ENCODE data around the gene DPY19L1. TPM values are rescaled to one million over a fixed set of nuclear protein-coding genes. Genes with fewer than 3 reads are reported as not detected.

The DPY19L1 gene
- total RNA-seq, 1 experiment from 2014 or later: 14.3 TPM

GRCh38 chr7:35007768-35008167 is 29.5 kb downstream of the DPY19L1 start:
- H2BK120ac ChIP-seq (ENCODE audit: low read depth, low read length, poor library complexity, severe bottlenecking): no peak overlapping the region
- no peak overlapping the region for H2BK15ac ChIP-seq (ENCODE audit: low read depth, low read length)
- no peak for DNase-seq
- no peak overlapping the region for H2BK20ac ChIP-seq (ENCODE audit: low read depth, low read length, poor library complexity, severe bottlenecking)
- H3K14ac ChIP-seq (ENCODE audit: insufficient read depth, low read length): no peak overlapping the region
- H3K9ac ChIP-seq (ENCODE audit: extremely low read depth, insufficient read length, low read length): no peak overlapping the region
- no peak overlapping the region for H4K5ac ChIP-seq (ENCODE audit: insufficient read length, low read depth, low read length)
- no peaks in the 10 kb centered on the region for H3K23me2 ChIP-seq (ENCODE audit: insufficient read length, low read depth, low read length, poor library complexity, severe bottlenecking)
- no peaks in the 10 kb centered on the region for H3K9me3 ChIP-seq (ENCODE audit: control insufficient read depth, low read depth, low read length)
- no peaks in the 10 kb centered on the region for H3K27me3 ChIP-seq (ENCODE audit: insufficient read depth, low read length)
- no peak overlapping the region for H3K18ac ChIP-seq (ENCODE audit: insufficient read length, low read depth, low read length)
- Mint-ChIP-seq H3K27ac (no peak overlapping the region; a peak in 1 of 7 replicates), H3K27me3 (ENCODE audit: low read depth) (no peaks in the 10 kb centered on the region), H3K9me3 (no peaks in the 10 kb centered on the region), H3K36me3 (ENCODE audit: insufficient read depth in 1 of 3, low read depth in 3 of 3) (peaks cover 3 to 15% (median 10%) of the 10 kb centered on the region in 3 experiments; a peak in 5 of 7 replicates), H3K4me1 (peaks cover 14 to 17% of the 10 kb centered on the region in 2 experiments), H3K4me3 (no peak overlapping the region)
- H3K27ac ChIP-seq (ENCODE audit: insufficient read length, low read depth, low read length): no peak overlapping the region
- no peak overlapping the region for H3K4ac ChIP-seq (ENCODE audit: low read depth, low read length)
- H4K8ac ChIP-seq (replicated peaks; ENCODE audit: insufficient read length, low read depth, low read length): no peak overlapping the region
- H4K20me1 ChIP-seq (ENCODE audit: control insufficient read depth, insufficient read depth, insufficient read length): no peaks in the 10 kb centered on the region
- TF ChIP-seq CTCF (conservative IDR thresholded peaks at IDR 0.05): no peak
- no peak overlapping the region for H2AFZ ChIP-seq (ENCODE audit: low read length)
- H3K23ac ChIP-seq (ENCODE audit: insufficient read length, low read depth, low read length): no peak overlapping the region
- H3K79me2 ChIP-seq (ENCODE audit: insufficient read depth, low read length): no peaks in the 10 kb centered on the region
- no peak overlapping the region for H2BK12ac ChIP-seq (ENCODE audit: insufficient read length, low read depth, low read length)
- H3K4me2 ChIP-seq (ENCODE audit: insufficient read depth, insufficient read length, low read length): no peak overlapping the region
- no peak overlapping the region for H3K56ac ChIP-seq (ENCODE audit: insufficient read length, low read depth, low read length)
- no peak overlapping the region for H2BK5ac ChIP-seq (ENCODE audit: insufficient read length, low read length)
- no peaks in the 10 kb centered on the region for H3K79me1 ChIP-seq (ENCODE audit: insufficient read depth, low read depth, low read length, poor library complexity, severe bottlenecking)
- no peak overlapping the region for H3T11ph ChIP-seq (ENCODE audit: low read length)
- H2AK5ac ChIP-seq (ENCODE audit: insufficient read length, low read length): no peak overlapping the region
- H3K4me1 ChIP-seq (ENCODE audit: insufficient read depth, low read length): no peaks in the 10 kb centered on the region
- no peak overlapping the region for H4K91ac ChIP-seq (ENCODE audit: insufficient read length, low read depth, low read length)

Data from H9 (cell line).